GM23338 (cell line): ENCODE results near the gene CCDC93. TPM values are rescaled to one million over a fixed set of nuclear protein-coding genes. Genes with fewer than 3 reads are reported as not detected.

ENCODE experiments used
- ATAC-seq: fragments of 200-7000 bp; cut with Tn5 transposase; 3 replicates; pipeline ENCODE4 v1.9.1; 2020
- DNase-seq: peaks from one replicate; pipeline ENCODE4 v3.0.0-alpha.2; 2015; ENCODE audit warnings: low spot score
- H2AFZ ChIP-seq: fragments of 200-600 bp; sonication (generic); 2 replicates; pipeline ENCODE4 v1.8.0; 2016; ENCODE audit warnings: antibody characterized with exemption, mild to moderate bottlenecking, moderate library complexity
- H3F3A ChIP-seq: fragments of 200-600 bp; sonication (generic); replicated peaks from 2 replicates; pipeline ENCODE4 v1.8.0; 2017; ENCODE audit warnings: antibody characterized with exemption, mixed run types, low read depth
- H3K27ac ChIP-seq: fragments of 200-600 bp; sonication (generic); 2 replicates; pipeline ENCODE4 v1.6.1; 2016; ENCODE audit warnings: low read depth
- H3K27me3 ChIP-seq: fragments of 200-600 bp; sonication (generic); 2 replicates; pipeline ENCODE4 v1.8.0; 2016; ENCODE audit warnings: mild to moderate bottlenecking, mixed run types, moderate library complexity; ENCODE audit not compliant: insufficient read depth
- H3K36me3 ChIP-seq: fragments of 200-600 bp; sonication (generic); 2 replicates; pipeline ENCODE4 v1.8.0; 2016; ENCODE audit warnings: mild to moderate bottlenecking; ENCODE audit not compliant: insufficient read depth
- H3K4me1 ChIP-seq: fragments of 200-600 bp; sonication (generic); 2 replicates; pipeline ENCODE4 v1.8.0; 2016; ENCODE audit warnings: mild to moderate bottlenecking, moderate library complexity; ENCODE audit not compliant: insufficient read depth
- H3K4me2 ChIP-seq: fragments of 200-600 bp; sonication (generic); 2 replicates; pipeline ENCODE4 v1.7.1; 2017; ENCODE audit warnings: mixed run types
- H3K4me3 ChIP-seq: fragments of 200-600 bp; sonication (generic); 2 replicates; pipeline ENCODE4 v1.6.1; 2016; ENCODE audit warnings: mixed run types
- H3K79me2 ChIP-seq: fragments of 200-600 bp; sonication (generic); replicated peaks from 2 replicates; pipeline ENCODE4 v1.8.0; 2017; ENCODE audit warnings: mild to moderate bottlenecking; ENCODE audit not compliant: insufficient read depth
- H3K9me2 ChIP-seq: fragments of 200-600 bp; sonication (generic); 2 replicates; pipeline ENCODE4 v1.8.0; 2017; ENCODE audit not compliant: insufficient read depth
- H4K20me1 ChIP-seq: fragments of 200-600 bp; sonication (generic); replicated peaks from 2 replicates; pipeline ENCODE4 v1.8.0; 2017; ENCODE audit warnings: mild to moderate bottlenecking; ENCODE audit not compliant: insufficient read depth
- H3K27ac Mint-ChIP-seq: 2 replicates; pipeline ENCODE4 v1.8.0; 2020; ENCODE audit warnings: inconsistent platforms, mild to moderate bottlenecking, moderate library complexity, mixed read lengths
- H3K27me3 Mint-ChIP-seq: 3 replicates; pipeline ENCODE4 v1.8.0; 2022; ENCODE audit warnings: low read depth, mild to moderate bottlenecking, moderate library complexity, mixed read lengths, inconsistent platforms; ENCODE audit not compliant: insufficient read depth, poor library complexity
- H3K36me3 Mint-ChIP-seq: 3 replicates; pipeline ENCODE4 v1.8.0; 2021; ENCODE audit warnings: low read depth, mild to moderate bottlenecking, inconsistent platforms, moderate library complexity, mixed read lengths
- H3K4me1 Mint-ChIP-seq: 3 replicates; pipeline ENCODE4 v1.8.0; 2020; ENCODE audit warnings: mild to moderate bottlenecking, inconsistent platforms, mixed read lengths
- H3K4me3 Mint-ChIP-seq: 3 replicates; pipeline ENCODE4 v1.8.0; 2021; ENCODE audit warnings: moderate library complexity, mild to moderate bottlenecking, inconsistent platforms, mixed read lengths
- H3K9me3 Mint-ChIP-seq: 3 replicates; pipeline ENCODE4 v1.8.0; 2020; ENCODE audit warnings: moderate library complexity, mild to moderate bottlenecking, inconsistent platforms, mixed read lengths
- CREB1 ChIP-seq: fragments of 250-450 bp; sonication (Bioruptor Pico); IDR thresholded peaks from 2 replicates; pipeline ENCODE4 v1.5.0; 2020; ENCODE audit warnings: low read depth, mild to moderate bottlenecking, moderate library complexity
- CTCF ChIP-seq, 2 experiments: fragments of 200-600 bp in 1 of 2; sonication (generic) in 1 of 2; conservative IDR thresholded peaks; 2 replicates each; pipeline versions ENCODE4 v1.5.1 to v1.6.1; 2016 to 2017; ENCODE audit warnings: antibody characterized with exemption in 2 of 2, low read depth in 2 of 2, mild to moderate bottlenecking in 2 of 2, moderate library complexity in 1 of 2
- ETS1 ChIP-seq: IDR thresholded peaks from 2 replicates; pipeline ENCODE4 v1.6.1; 2016; ENCODE audit warnings: antibody characterized with exemption
- EZH2 ChIP-seq: fragments of 200-600 bp; sonication (generic); IDR thresholded peaks from one replicate; pipeline ENCODE4 v1.8.0; 2017; ENCODE audit warnings: antibody characterized with exemption, mild to moderate bottlenecking, low read depth; ENCODE audit not compliant: unreplicated experiment
- EZH2phosphoT487 ChIP-seq: fragments of 200-600 bp; sonication (generic); IDR thresholded peaks from one replicate; pipeline ENCODE4 v1.8.1; 2018; ENCODE audit warnings: antibody characterized with exemption; ENCODE audit not compliant: unreplicated experiment
- JUNB ChIP-seq: IDR thresholded peaks from one replicate; pipeline ENCODE4 v1.6.1; 2016; ENCODE audit warnings: antibody characterized with exemption; ENCODE audit not compliant: unreplicated experiment
- NANOG ChIP-seq: IDR thresholded peaks from 2 replicates; pipeline ENCODE4 v1.6.1; 2016; ENCODE audit warnings: antibody characterized with exemption, borderline replicate concordance
- POLR2AphosphoS5 ChIP-seq: IDR thresholded peaks from 2 replicates; pipeline ENCODE4 v1.6.1; 2016; ENCODE audit warnings: antibody characterized with exemption, low read depth
- STAT1 ChIP-seq: IDR thresholded peaks from one replicate; pipeline ENCODE4 v1.6.1; 2016; ENCODE audit warnings: antibody characterized with exemption; ENCODE audit not compliant: unreplicated experiment
- ZNF114 ChIP-seq: fragments of 250-450 bp; sonication (Bioruptor Pico); IDR thresholded peaks from 2 replicates; pipeline ENCODE4 v1.5.0; 2020; ENCODE audit warnings: mild to moderate bottlenecking, moderate library complexity
- ZNF331 ChIP-seq: fragments of 250-450 bp; sonication (Bioruptor Pico); IDR thresholded peaks from 2 replicates; pipeline ENCODE4 v1.5.0; 2020; ENCODE audit warnings: low read depth, mild to moderate bottlenecking, moderate library complexity
- ZNF462 ChIP-seq: fragments of 250-450 bp; sonication (Bioruptor Pico); IDR thresholded peaks from 2 replicates; pipeline ENCODE4 v1.5.0; 2020; ENCODE audit warnings: mild to moderate bottlenecking, moderate library complexity
- polyA plus RNA-seq: library from polyadenylated mRNA; unstranded; fragments of >200 nt; fragmentation: Nextera tagmentation; extraction: Ambion mirVana; gene quantifications from 2 replicates; pipeline ENCODE4 v1.2.1, GENCODE V29; 2016
- total RNA-seq: library from RNA; depleted of rRNA; stranded (reverse); fragments of >200 nt; shearing (Covaris generic); gene quantifications from 2 replicates; pipeline ENCODE4 v1.2.3, GENCODE V29; 2014
- TF ChIP-seq, protein P1 (sequence below): IDR thresholded peaks from one replicate; pipeline ENCODE4 v1.6.1; 2018; ENCODE audit warnings: antibody characterized with exemption; ENCODE audit not compliant: unreplicated experiment

The CCDC93 gene
- total and polyA plus RNA-seq, 2 experiments from 2014 or later: 13.1 to 16.8 TPM

DNA sequence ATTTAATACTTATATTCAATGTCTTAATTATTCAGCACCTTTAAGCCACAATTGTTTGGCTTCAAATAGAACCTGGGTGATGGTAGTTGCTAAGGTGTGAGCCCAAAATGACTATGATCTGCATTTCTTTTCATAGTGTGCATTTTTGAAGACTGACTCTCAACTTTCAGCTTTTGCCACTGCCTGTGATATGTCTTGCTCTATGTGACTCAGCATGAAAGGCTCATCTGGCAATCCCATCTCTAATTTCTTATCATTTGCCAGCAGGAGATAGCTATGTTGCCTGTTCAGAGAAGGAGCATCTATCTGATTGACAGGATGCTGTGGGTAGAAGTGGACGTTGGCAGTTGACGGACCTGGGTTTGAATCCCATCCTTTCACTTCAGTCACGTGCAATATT lies 34.5 kb upstream of the CCDC93 start:
- Mint-ChIP-seq H3K9me3 (no peaks in the 10 kb centered on the region), H3K27ac (no peak overlapping the region), H3K27me3 (no peaks in the 10 kb centered on the region), H3K36me3 (no peaks in the 10 kb centered on the region), H3K4me3 (no peak overlapping the region), H3K4me1 (peaks cover 8% of the 10 kb centered on the region; the same call in 2 of the 3 replicates)
- no peak for DNase-seq
- no peaks in the 10 kb centered on the region for H3K36me3 ChIP-seq
- no peaks in the 10 kb centered on the region for H3K79me2 ChIP-seq
- H3F3A ChIP-seq: no peaks in the 10 kb centered on the region
- H3K4me3 ChIP-seq: no peak overlapping the region
- no peak overlapping the region for H2AFZ ChIP-seq
- ATAC-seq: no peak
- H3K4me1 ChIP-seq: no peaks in the 10 kb centered on the region; the same call in 1 of the 2 replicates
- no peaks in the 10 kb centered on the region for H4K20me1 ChIP-seq
- H3K27ac ChIP-seq: no peak overlapping the region
- no peak overlapping the region for H3K4me2 ChIP-seq
- TF ChIP-seq CREB1 (CRISPR knock-in tag) (no peak), EZH2phosphoT487 (no peak), ETS1 (no peak), ZNF462 (CRISPR knock-in tag) (no peak), STAT1 (no peak), POLR2AphosphoS5 (no peak), CTCF (conservative IDR thresholded peaks at IDR 0.05; ENCODE audit: low read depth in 2 of 2) (no peak), NANOG (no peak), ZNF114 (CRISPR knock-in tag) (no peak), ZNF331 (CRISPR knock-in tag) (no peak), JUNB (no peak), EZH2 (no peak)
- TF ChIP-seq, protein P1, sequence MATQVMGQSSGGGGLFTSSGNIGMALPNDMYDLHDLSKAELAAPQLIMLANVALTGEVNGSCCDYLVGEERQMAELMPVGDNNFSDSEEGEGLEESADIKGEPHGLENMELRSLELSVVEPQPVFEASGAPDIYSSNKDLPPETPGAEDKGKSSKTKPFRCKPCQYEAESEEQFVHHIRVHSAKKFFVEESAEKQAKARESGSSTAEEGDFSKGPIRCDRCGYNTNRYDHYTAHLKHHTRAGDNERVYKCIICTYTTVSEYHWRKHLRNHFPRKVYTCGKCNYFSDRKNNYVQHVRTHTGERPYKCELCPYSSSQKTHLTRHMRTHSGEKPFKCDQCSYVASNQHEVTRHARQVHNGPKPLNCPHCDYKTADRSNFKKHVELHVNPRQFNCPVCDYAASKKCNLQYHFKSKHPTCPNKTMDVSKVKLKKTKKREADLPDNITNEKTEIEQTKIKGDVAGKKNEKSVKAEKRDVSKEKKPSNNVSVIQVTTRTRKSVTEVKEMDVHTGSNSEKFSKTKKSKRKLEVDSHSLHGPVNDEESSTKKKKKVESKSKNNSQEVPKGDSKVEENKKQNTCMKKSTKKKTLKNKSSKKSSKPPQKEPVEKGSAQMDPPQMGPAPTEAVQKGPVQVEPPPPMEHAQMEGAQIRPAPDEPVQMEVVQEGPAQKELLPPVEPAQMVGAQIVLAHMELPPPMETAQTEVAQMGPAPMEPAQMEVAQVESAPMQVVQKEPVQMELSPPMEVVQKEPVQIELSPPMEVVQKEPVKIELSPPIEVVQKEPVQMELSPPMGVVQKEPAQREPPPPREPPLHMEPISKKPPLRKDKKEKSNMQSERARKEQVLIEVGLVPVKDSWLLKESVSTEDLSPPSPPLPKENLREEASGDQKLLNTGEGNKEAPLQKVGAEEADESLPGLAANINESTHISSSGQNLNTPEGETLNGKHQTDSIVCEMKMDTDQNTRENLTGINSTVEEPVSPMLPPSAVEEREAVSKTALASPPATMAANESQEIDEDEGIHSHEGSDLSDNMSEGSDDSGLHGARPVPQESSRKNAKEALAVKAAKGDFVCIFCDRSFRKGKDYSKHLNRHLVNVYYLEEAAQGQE: no peak
- no peaks in the 10 kb centered on the region for H3K9me2 ChIP-seq
- H3K27me3 ChIP-seq: no peaks in the 10 kb centered on the region
